Stomach (tissue), 4 donors: ENCODE measurements around the gene FGR.

Experiments
- EP300 ChIP-seq: sonication (generic); formaldehyde crosslinking; IDR thresholded peaks from one replicate; pipeline ENCODE4 v1.6.1; 2017; ENCODE audit warnings: antibody characterized with exemption
- POLR2AphosphoS5 ChIP-seq, 3 donors: sonication (generic); formaldehyde crosslinking; IDR thresholded peaks; one replicate each; pipeline ENCODE4 v1.6.1; 2016; ENCODE audit warnings: antibody characterized with exemption in 3 of 3
- TF ChIP-seq, protein P1 (sequence below), 7 experiments: fragments of 450-650 bp in 4 of 7; fragments of 200-600 bp in 3 of 7; sonication (generic) in 3 of 7; IDR thresholded peaks; one replicate each; pipeline ENCODE4 v1.5.1; 2016 to 2019; ENCODE audit warnings: antibody characterized with exemption in 7 of 7, control low read depth in 2 of 7, mild to moderate bottlenecking in 1 of 7

DNA sequence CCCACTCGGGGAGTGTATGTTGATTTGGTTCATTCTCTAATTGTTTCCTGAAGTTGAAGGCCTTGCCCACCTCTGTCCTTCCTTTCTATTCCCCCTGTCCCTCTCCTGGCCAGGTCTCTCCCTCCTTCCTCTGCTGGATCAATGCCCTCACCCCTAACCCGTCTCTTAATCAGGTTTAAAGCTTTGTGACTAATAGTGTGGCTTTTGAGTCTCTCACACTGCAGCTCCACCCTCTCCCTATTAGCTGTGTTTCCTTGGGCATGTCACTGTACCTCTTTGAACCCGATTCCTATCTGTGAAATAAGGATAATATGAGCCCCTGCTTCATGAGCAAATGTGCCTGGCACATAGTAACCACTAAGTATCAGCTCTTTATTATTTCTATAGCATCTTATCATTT is 51.5 kb downstream of the FGR start:
- TF ChIP-seq EP300 (no peak), POLR2AphosphoS5 (IDR thresholded peaks at IDR 0.05) (no peak)
- TF ChIP-seq, protein P1, sequence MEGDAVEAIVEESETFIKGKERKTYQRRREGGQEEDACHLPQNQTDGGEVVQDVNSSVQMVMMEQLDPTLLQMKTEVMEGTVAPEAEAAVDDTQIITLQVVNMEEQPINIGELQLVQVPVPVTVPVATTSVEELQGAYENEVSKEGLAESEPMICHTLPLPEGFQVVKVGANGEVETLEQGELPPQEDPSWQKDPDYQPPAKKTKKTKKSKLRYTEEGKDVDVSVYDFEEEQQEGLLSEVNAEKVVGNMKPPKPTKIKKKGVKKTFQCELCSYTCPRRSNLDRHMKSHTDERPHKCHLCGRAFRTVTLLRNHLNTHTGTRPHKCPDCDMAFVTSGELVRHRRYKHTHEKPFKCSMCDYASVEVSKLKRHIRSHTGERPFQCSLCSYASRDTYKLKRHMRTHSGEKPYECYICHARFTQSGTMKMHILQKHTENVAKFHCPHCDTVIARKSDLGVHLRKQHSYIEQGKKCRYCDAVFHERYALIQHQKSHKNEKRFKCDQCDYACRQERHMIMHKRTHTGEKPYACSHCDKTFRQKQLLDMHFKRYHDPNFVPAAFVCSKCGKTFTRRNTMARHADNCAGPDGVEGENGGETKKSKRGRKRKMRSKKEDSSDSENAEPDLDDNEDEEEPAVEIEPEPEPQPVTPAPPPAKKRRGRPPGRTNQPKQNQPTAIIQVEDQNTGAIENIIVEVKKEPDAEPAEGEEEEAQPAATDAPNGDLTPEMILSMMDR (IDR thresholded peaks at IDR 0.05), result no peak
